B cell (primary cell): ENCODE measurements around the gene PEAK1. TPM values are rescaled to one million over a fixed set of nuclear protein-coding genes. Genes with fewer than 3 reads are reported as not detected.

Experiments
- ATAC-seq: fragments of 200-7000 bp; cut with Tn5 transposase; one replicate; pipeline ENCODE4 v1.10.0; 2021; ENCODE audit warnings: low read depth, mild to moderate bottlenecking, moderate number of reproducible peaks, moderate library complexity
- CTCF ChIA-PET: fragments of 350-600 bp; sonication (Branson Sonifier 250); formaldehyde crosslinking; loops from one replicate; lab custom pipeline; 2021; ENCODE audit warnings: antibody characterized with exemption, inconsistent platforms; lab: Charles Lee
- POLR2A ChIA-PET: fragments of 350-600 bp; sonication (Branson Sonifier 250); formaldehyde crosslinking; loops from one replicate; lab custom pipeline; 2021; ENCODE audit warnings: antibody characterized with exemption; lab: Charles Lee
- DNase-seq: peaks from one replicate; pipeline ENCODE4 v3.0.0; 2013
- H2AFZ ChIP-seq: 2 replicates; pipeline ENCODE4 v1.6.1; 2012; ENCODE audit warnings: mild to moderate bottlenecking, low read depth, low read length; ENCODE audit not compliant: insufficient read depth, poor library complexity, severe bottlenecking
- H3K27ac ChIP-seq, 2 donors: 1 replicate in 1 of 2; 2 replicates in 1 of 2; pipeline ENCODE4 v1.5.1; 2012 to 2013; ENCODE audit warnings: low read length in 2 of 2, mild to moderate bottlenecking in 2 of 2, moderate library complexity in 1 of 2
- H3K27me3 ChIP-seq, 4 experiments: fragments of 200-600 bp in 1 of 4; sonication (generic) in 1 of 4; replicated peaks in 1 of 4; 1 replicate in 2 of 4; 2 replicates in 2 of 4; pipeline versions ENCODE4 v1.6.1 to v1.7.0; 2013 to 2016; ENCODE audit warnings: low read length in 3 of 4, mild to moderate bottlenecking in 2 of 4, mixed read lengths in 1 of 4, moderate library complexity in 1 of 4; ENCODE audit not compliant: insufficient read depth in 4 of 4, control insufficient read depth in 3 of 4; ENCODE audit errors: control extremely low read depth in 1 of 4
- H3K36me3 ChIP-seq, 2 experiments: replicated peaks in 1 of 2; 1 replicate in 1 of 2; 2 replicates in 1 of 2; pipeline versions ENCODE4 v1.6.1 to v1.7.1; 2013; ENCODE audit warnings: low read length in 1 of 2; ENCODE audit not compliant: insufficient read depth in 2 of 2, control insufficient read depth in 1 of 2; ENCODE audit errors: control extremely low read depth in 1 of 2, extremely low read depth in 1 of 2
- H3K4me1 ChIP-seq, 2 donors: fragments of 200-600 bp in 1 of 2; sonication (generic) in 1 of 2; 1 replicate in 1 of 2; 2 replicates in 1 of 2; pipeline versions ENCODE4 v1.5.1 to v1.6.1; 2013 to 2017; ENCODE audit warnings: low read length in 2 of 2; ENCODE audit not compliant: control insufficient read depth in 2 of 2, insufficient read depth in 2 of 2
- H3K4me2 ChIP-seq: replicated peaks from 2 replicates; pipeline ENCODE3; 2012; ENCODE audit warnings: mild to moderate bottlenecking, low read depth, low read length; ENCODE audit not compliant: poor library complexity, severe bottlenecking
- H3K4me3 ChIP-seq, 5 experiments: fragments of 200-600 bp in 1 of 5; sonication (generic) in 1 of 5; 1 replicate in 3 of 5; 2 replicates in 2 of 5; pipeline versions ENCODE4 v1.5.1 to v1.7.0; 2011 to 2016; ENCODE audit warnings: low read length in 4 of 5, mild to moderate bottlenecking in 4 of 5, low read depth in 2 of 5, control low read depth in 1 of 5, moderate library complexity in 1 of 5; ENCODE audit not compliant: insufficient read depth in 1 of 5; ENCODE audit errors: control extremely low read depth in 1 of 5, extremely low read depth in 1 of 5
- H3K79me2 ChIP-seq: fragments of 200-600 bp; sonication (generic); one replicate; pipeline ENCODE4 v1.6.0; 2016; ENCODE audit warnings: low read length; ENCODE audit not compliant: control insufficient read depth, insufficient read depth
- H3K9ac ChIP-seq: fragments of 200-600 bp; sonication (generic); 2 replicates; pipeline ENCODE4 v1.6.1; 2017; ENCODE audit warnings: mild to moderate bottlenecking, low read length, moderate library complexity
- H3K9me3 ChIP-seq, 3 donors: one replicate each; pipeline versions ENCODE4 v1.6.1 to v1.7.1; 2013; ENCODE audit warnings: low read length in 2 of 3; ENCODE audit not compliant: control insufficient read depth in 2 of 3, insufficient read depth in 1 of 3; ENCODE audit errors: control extremely low read depth in 1 of 3
- H4K20me1 ChIP-seq: 2 replicates; pipeline ENCODE4 v1.6.0; 2012; ENCODE audit warnings: mild to moderate bottlenecking, low read length; ENCODE audit not compliant: insufficient read depth, control insufficient read depth, poor library complexity, severe bottlenecking
- H3K27ac Mint-ChIP-seq: one replicate; pipeline ENCODE4 v1.8.0; 2021; ENCODE audit warnings: mixed read lengths
- H3K27me3 Mint-ChIP-seq: one replicate; pipeline ENCODE4 v1.8.0; 2021; ENCODE audit warnings: mixed read lengths
- H3K4me1 Mint-ChIP-seq: one replicate; pipeline ENCODE4 v1.8.0; 2021; ENCODE audit warnings: mixed read lengths
- H3K4me3 Mint-ChIP-seq: one replicate; pipeline ENCODE4 v1.8.0; 2021; ENCODE audit warnings: mixed read lengths
- H3K9me3 Mint-ChIP-seq: one replicate; pipeline ENCODE4 v1.8.0; 2022; ENCODE audit warnings: mixed read lengths; ENCODE audit not compliant: insufficient read depth
- EZH2 ChIP-seq: IDR thresholded peaks from 2 replicates; pipeline ENCODE4 v1.6.1; 2012; ENCODE audit warnings: borderline replicate concordance, low read depth, mild to moderate bottlenecking, moderate library complexity, low read length; ENCODE audit not compliant: insufficient read depth, poor library complexity, severe bottlenecking
- WGBS: methylation state at CpG from one replicate; pipeline ENCODE4 v1.1.5; 2013; ENCODE audit warnings: missing lambda C conversion rate; ENCODE audit not compliant: insufficient coverage; 5-methylcytosine and 5-hydroxymethylcytosine counted together
- intact Hi-C: fragments of 100-400 bp; cut with micrococcal nuclease; formaldehyde crosslinking; loops from one replicate; pipeline ENCODE4 v1.10.0; 2022
- polyA plus RNA-seq: library from polyadenylated mRNA; depleted of rRNA; stranded (reverse); fragments of >200 nt; gene quantifications from 2 replicates; pipeline ENCODE4 v1.2.3, GENCODE V29; 2012
- total RNA-seq, 2 donors: library from RNA; stranded (reverse); fragments of 120-200 nt in 1 of 2; gene quantifications; 1 replicate in 1 of 2; 2 replicates in 1 of 2; pipeline versions ENCODE4 v1.2.3 to v1.2.4, GENCODE V29; 2013 to 2022
- TF ChIP-seq, protein P1 (sequence below): fragments of 200-600 bp; IDR thresholded peaks from one replicate; pipeline ENCODE4 v1.8.0; 2022; ENCODE audit warnings: antibody characterized with exemption, mild to moderate bottlenecking

Gene PEAK1
- total and polyA plus RNA-seq, 2 donors (not counting 1 experiment from before 2014, with no cell fraction given) = 13.4 to 38.0 TPM

DNA sequence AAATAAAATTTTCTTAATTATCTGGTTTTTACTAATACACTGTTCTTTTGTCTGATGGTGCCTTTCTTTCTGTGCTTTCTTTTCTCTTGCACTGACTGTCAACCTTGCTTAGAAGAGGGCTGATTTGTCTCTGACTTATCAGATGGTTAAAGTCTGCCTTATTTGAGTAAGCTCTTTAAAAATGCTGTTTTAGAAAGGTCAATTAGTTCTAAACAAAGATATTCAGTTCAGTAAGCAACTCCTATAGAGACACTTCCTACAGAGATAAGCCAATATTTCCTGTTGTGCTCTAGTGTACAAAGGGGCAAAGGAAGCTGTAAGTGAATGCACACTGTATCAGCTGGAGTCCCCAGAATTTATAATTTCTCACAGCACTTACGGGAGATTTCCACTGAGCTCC lies 195.6 kb downstream of the PEAK1 start:
- intact Hi-C loops = no loop called here
- no peak overlapping the region for H2AFZ ChIP-seq
- POLR2A ChIA-PET = no interaction called here
- H3K4me1 ChIP-seq = peaks cover 0 to 12% of the 10 kb centered on the region in 2 donors
- H3K27ac ChIP-seq = no peak overlapping the region
- no peaks in the 10 kb centered on the region for H3K9me3 Mint-ChIP-seq
- no peaks in the 10 kb centered on the region for H3K79me2 ChIP-seq
- peaks cover 14% of the 10 kb centered on the region for H3K4me1 Mint-ChIP-seq
- ATAC-seq (no peak), DNase-seq (no peak)
- H3K27me3 Mint-ChIP-seq = no peaks in the 10 kb centered on the region
- WGBS = no CpG with 5 or more reads among the region's 1 CpG
- TF ChIP-seq, protein P1, sequence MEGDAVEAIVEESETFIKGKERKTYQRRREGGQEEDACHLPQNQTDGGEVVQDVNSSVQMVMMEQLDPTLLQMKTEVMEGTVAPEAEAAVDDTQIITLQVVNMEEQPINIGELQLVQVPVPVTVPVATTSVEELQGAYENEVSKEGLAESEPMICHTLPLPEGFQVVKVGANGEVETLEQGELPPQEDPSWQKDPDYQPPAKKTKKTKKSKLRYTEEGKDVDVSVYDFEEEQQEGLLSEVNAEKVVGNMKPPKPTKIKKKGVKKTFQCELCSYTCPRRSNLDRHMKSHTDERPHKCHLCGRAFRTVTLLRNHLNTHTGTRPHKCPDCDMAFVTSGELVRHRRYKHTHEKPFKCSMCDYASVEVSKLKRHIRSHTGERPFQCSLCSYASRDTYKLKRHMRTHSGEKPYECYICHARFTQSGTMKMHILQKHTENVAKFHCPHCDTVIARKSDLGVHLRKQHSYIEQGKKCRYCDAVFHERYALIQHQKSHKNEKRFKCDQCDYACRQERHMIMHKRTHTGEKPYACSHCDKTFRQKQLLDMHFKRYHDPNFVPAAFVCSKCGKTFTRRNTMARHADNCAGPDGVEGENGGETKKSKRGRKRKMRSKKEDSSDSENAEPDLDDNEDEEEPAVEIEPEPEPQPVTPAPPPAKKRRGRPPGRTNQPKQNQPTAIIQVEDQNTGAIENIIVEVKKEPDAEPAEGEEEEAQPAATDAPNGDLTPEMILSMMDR = no peak
- no peak for TF ChIP-seq EZH2
- no peak overlapping the region for H3K4me3 Mint-ChIP-seq
- H3K27ac Mint-ChIP-seq = no peak overlapping the region
- H3K36me3 ChIP-seq = no peaks in the 10 kb centered on the region
- no peak overlapping the region for H3K9ac ChIP-seq
- CTCF ChIA-PET = no interaction called here
- no peak overlapping the region for H3K4me3 ChIP-seq
- no peak overlapping the region for H3K4me2 ChIP-seq
- no peaks in the 10 kb centered on the region for H4K20me1 ChIP-seq
- no peaks in the 10 kb centered on the region for H3K9me3 ChIP-seq
- H3K27me3 ChIP-seq = no peaks in the 10 kb centered on the region

DNA sequence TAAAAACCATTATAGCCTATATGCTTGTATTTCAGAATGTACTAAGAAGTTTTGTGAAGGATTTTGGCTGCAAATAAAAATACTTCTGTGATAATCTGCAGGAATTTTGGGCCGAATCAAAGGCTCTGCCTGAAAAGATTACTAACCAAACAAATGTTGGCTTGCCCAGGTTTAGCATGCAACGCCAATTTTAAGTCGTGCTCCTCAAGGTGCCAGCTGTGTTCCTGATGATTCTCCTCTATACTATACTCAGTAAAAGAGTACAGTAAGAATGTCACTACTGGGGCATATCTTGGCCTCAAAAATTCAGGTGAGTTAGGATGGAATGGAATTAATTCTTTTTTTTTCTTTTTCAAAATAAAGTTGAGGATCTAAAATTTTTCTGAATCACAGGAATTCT lies 198.2 kb downstream of the PEAK1 start:
- Histone ChIP-seq H4K20me1 (no peaks in the 10 kb centered on the region), H3K4me2 (no peak overlapping the region), H3K4me1 (peaks cover 0 to 12% of the 10 kb centered on the region in 2 donors), H3K9me3 (no peaks in the 10 kb centered on the region), H3K79me2 (no peaks in the 10 kb centered on the region), H3K9ac (no peak overlapping the region), H3K36me3 (no peaks in the 10 kb centered on the region), H3K27me3 (no peaks in the 10 kb centered on the region), H3K27ac (no peak overlapping the region), H3K4me3 (no peak overlapping the region), H2AFZ (no peak overlapping the region)
- WGBS = no CpG with 5 or more reads among the region's 3 CpGs
- ATAC-seq (no peak), DNase-seq (no peak)
- peaks cover 14% of the 10 kb centered on the region for H3K4me1 Mint-ChIP-seq
- TF ChIP-seq, protein P1 = no peak
- no peak for TF ChIP-seq EZH2
- H3K9me3 Mint-ChIP-seq = no peaks in the 10 kb centered on the region
- no peak overlapping the region for H3K27ac Mint-ChIP-seq
- ChIA-PET CTCF (no interaction called here), POLR2A (no interaction called here)
- H3K4me3 Mint-ChIP-seq = no peak overlapping the region
- intact Hi-C loops = no loop called here
- H3K27me3 Mint-ChIP-seq = no peaks in the 10 kb centered on the region
